ENCODE data around the gene CCM2. TPM values are rescaled to one million over a fixed set of nuclear protein-coding genes. Genes with fewer than 3 reads are reported as not detected.
"Not testable (repeated sequence)": the region's sequence is repeated elsewhere in the genome, so short reads cannot be mapped to it uniquely, and the experiment has no call there.

The CCM2 gene
- total RNA-seq, 2 donors from 2014 or later, result 94.2 to 109 TPM

GRCh38 chr7:44987996-44988395, 12.0 kb upstream of the CCM2 start:
- H3K36me3 Mint-ChIP-seq (ENCODE audit: insufficient read depth in 2 of 2), result peaks cover 36 to 37% of the 10 kb centered on the region in 2 donors
- DNase-seq, result peak in 1 of 2 donors; percentile 14
- H3K9me3 Mint-ChIP-seq, result no peaks in the 10 kb centered on the region
- H3K27me3 Mint-ChIP-seq (ENCODE audit: low read depth), result no peaks in the 10 kb centered on the region
- no peak for ATAC-seq (replicated peaks in 1 of 2)
- H3K4me1 Mint-ChIP-seq (ENCODE audit: low read depth), result peaks cover 67% of the 10 kb centered on the region
- no peak overlapping the region for H3K27ac Mint-ChIP-seq
- peak overlapping the region; percentile 85 to 100 for H3K4me3 Mint-ChIP-seq

- Mint-ChIP-seq H3K9me3 (no peaks in the 10 kb centered on the region), H3K36me3 (ENCODE audit: insufficient read depth in 2 of 2) (peaks cover 30 to 31% of the 10 kb centered on the region in 2 donors), H3K4me1 (ENCODE audit: low read depth) (peaks cover 60% of the 10 kb centered on the region), H3K4me3 (peak overlapping the region; percentile 38 to 66), H3K27ac (no peak overlapping the region), H3K27me3 (ENCODE audit: low read depth) (no peaks in the 10 kb centered on the region)
- ATAC-seq (replicated peaks in 1 of 2) (no peak), DNase-seq (peak in 1 of 2 donors; percentile 22)
Measured at GRCh38 chr7:44988701-44989100, 11.3 kb upstream of the CCM2 start.

DNA sequence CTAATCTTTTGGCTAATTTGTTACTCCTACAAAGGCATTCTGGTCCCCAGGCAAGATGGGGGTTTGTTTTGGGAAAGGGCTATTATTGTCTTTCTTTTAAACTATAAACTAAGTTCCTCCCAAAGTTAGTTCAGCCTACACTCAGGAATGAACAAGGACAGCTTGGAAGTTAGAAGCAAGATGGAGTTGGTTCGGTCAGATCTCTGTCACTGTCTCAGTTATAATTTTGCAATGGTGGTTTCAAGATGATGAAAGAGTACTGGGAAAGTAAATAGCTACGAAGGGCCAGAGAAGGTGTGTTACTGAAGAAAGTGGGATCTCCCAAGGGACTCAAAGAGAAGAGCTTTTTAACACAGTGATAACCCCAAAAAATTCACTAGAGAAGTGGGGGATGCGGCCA, 10.9 kb upstream of the CCM2 start:
- H3K27me3 Mint-ChIP-seq (ENCODE audit: low read depth), result no peaks in the 10 kb centered on the region
- H3K4me3 Mint-ChIP-seq, result no peak overlapping the region
- DNase-seq, result no peak
- H3K27ac Mint-ChIP-seq, result no peak overlapping the region
- peaks cover 25 to 27% of the 10 kb centered on the region in 2 donors for H3K36me3 Mint-ChIP-seq (ENCODE audit: insufficient read depth in 2 of 2)
- peaks cover 57% of the 10 kb centered on the region for H3K4me1 Mint-ChIP-seq (ENCODE audit: low read depth)
- ATAC-seq (replicated peaks in 1 of 2), result no peak
- no peaks in the 10 kb centered on the region for H3K9me3 Mint-ChIP-seq

DNA sequence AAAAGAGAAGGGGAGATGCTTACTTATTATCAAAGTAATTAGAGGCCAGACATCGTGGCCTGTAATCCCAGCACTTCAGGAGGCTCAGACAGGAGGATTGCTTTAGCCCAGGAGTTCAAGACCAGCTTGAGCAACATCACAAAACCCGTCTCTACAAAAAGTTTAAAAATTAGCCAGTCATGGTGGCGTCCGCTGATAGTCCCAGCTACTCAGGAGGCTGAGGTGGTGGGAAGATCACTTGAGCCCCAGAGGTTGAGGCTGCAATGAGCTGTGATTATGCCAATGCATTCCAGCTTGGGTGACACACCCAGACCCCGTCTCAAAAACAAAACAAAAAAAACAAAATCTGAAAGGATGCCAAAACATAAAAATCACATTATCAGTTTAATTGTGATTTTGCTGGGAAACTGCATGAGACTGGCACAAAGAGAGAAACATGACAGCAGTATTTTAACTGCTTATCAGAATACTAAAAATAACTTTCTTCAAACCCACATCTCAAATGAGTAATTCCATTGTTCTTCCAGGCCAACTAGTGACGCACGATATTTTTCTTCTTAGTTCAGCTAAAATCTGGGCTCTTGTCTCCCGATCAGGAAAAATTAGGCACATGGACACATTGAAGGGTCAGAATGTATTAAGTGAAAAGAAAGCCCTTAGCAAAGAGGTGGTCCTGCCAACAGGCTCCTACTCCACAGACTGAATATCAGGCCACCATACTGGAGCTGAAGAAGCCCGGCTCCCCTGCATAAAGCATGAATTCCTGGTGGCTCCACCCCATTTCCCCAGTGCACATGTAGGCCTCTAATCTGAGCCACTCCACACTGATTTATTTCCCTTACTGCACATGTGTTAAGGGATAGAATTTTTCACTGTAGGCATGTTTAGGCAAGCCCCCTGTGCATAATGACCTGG, 9.6 kb upstream of the CCM2 start:
- Mint-ChIP-seq H3K27ac (no peak overlapping the region), H3K4me3 (no peak overlapping the region), H3K36me3 (ENCODE audit: insufficient read depth in 2 of 2) (peaks cover 13 to 15% of the 10 kb centered on the region in 2 donors), H3K4me1 (ENCODE audit: low read depth) (peaks cover 58% of the 10 kb centered on the region), H3K9me3 (no peaks in the 10 kb centered on the region), H3K27me3 (ENCODE audit: low read depth) (no peaks in the 10 kb centered on the region)
- ATAC-seq (replicated peaks in 1 of 2), result no peak
- no peak for DNase-seq

DNA sequence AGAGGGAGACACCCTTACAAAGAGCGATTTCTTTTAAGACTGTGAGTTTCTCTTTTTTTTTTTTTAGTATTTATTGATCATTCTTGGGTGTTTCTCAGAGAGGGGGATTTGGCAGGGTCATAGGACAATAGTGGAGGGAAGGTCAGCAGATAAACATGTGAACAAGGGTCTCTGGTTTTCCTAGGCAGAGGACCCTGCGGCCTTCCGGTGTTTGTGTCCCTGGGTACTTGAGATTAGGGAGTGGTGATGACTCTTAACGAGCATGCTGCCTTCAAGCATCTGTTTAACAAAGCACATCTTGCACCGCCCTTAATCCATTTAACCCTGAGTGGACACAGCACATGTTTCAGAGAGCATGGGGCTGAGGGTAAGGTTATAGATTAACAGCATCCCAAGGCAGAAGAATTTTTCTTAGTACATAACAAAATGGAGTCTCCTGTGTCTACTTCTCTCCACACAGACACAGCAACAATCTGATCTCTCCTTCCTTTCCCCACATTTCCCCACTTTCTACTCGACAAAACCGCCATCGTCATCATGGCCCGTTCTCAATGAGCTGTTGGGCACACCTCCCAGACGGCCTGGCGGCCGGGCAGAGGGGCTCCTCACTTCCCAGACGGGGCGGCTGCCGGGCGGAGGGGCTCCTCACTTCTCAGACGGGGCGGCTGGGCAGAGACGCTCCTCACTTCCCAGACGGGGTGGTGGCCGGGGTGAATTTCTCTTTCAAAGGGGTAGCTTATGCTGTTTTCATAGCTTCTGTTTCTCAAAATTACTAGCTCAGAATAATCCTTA, 7.8 kb upstream of the CCM2 start:
- DNase-seq; H3K27me3 Mint-ChIP-seq (ENCODE audit: low read depth); H3K36me3 Mint-ChIP-seq (ENCODE audit: insufficient read depth in 2 of 2); H3K4me3 Mint-ChIP-seq; H3K9me3 Mint-ChIP-seq; ATAC-seq (replicated peaks in 1 of 2); H3K27ac Mint-ChIP-seq: not testable (repeated sequence)
- H3K4me1 Mint-ChIP-seq (ENCODE audit: low read depth), result peaks cover 68% of the 10 kb centered on the region

GRCh38 chr7:44994877-44995554, 5.0 kb upstream of the CCM2 start:
- Mint-ChIP-seq H3K27ac (peak overlapping the region; percentile 96), H3K27me3 (ENCODE audit: low read depth) (no peaks in the 10 kb centered on the region), H3K9me3 (no peaks in the 10 kb centered on the region), H3K4me3 (peak overlapping the region; percentile 75 to 88), H3K4me1 (ENCODE audit: low read depth) (peaks cover 51% of the 10 kb centered on the region), H3K36me3 (ENCODE audit: insufficient read depth in 2 of 2) (no peaks in the 10 kb centered on the region)
- ATAC-seq (replicated peaks in 1 of 2) (no peak), DNase-seq (no peak)

GRCh38 chr7:44995555-44996493, 4.2 kb upstream of the CCM2 start:
- Mint-ChIP-seq H3K4me1 (ENCODE audit: low read depth) (peaks cover 44% of the 10 kb centered on the region), H3K4me3 (peak overlapping the region; percentile 75 to 88), H3K27ac (peak overlapping the region; percentile 96), H3K27me3 (ENCODE audit: low read depth) (no peaks in the 10 kb centered on the region), H3K9me3 (no peaks in the 10 kb centered on the region), H3K36me3 (ENCODE audit: insufficient read depth in 2 of 2) (no peaks in the 10 kb centered on the region)
- DNase-seq, result no peak
- ATAC-seq (replicated peaks in 1 of 2), result no peak

DNA sequence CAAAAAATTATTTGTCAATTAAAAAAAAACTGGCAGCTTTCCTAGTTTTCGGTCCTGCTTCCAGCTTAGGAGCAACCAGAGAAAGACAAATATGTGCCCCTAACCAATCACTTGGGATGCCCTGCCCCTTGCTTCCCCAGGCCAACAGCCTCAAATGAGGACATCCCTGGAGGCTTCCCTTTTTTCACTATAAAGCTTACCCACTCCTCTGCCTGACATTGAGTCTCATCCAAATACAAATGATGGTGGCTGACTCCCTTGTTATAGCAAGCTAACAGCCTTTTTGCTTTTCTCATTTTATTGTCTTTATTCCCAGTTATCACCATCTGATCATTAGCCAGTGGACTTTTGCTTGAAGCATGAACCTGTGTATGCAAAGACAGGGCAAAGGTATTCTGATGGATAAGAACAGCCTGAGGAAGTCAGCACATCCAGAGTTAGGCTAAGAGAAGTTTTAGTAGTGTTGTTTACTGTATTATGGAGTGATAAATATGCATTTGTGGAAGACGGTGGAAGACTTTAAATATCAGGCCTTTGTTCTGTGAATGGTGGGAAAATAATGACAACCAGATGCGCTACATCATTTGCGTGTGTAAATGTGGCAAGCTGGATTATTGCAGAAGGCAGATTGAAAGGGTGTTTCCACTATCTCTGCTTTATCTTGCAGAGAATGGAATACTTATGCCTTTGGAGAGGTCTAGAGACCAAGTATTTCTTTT, 1.7 kb upstream of the CCM2 start:
- H3K27me3 Mint-ChIP-seq (ENCODE audit: low read depth), result no peaks in the 10 kb centered on the region
- H3K4me1 Mint-ChIP-seq (ENCODE audit: low read depth), result peaks cover 57% of the 10 kb centered on the region
- ATAC-seq (replicated peaks in 1 of 2), result no peak

DNA sequence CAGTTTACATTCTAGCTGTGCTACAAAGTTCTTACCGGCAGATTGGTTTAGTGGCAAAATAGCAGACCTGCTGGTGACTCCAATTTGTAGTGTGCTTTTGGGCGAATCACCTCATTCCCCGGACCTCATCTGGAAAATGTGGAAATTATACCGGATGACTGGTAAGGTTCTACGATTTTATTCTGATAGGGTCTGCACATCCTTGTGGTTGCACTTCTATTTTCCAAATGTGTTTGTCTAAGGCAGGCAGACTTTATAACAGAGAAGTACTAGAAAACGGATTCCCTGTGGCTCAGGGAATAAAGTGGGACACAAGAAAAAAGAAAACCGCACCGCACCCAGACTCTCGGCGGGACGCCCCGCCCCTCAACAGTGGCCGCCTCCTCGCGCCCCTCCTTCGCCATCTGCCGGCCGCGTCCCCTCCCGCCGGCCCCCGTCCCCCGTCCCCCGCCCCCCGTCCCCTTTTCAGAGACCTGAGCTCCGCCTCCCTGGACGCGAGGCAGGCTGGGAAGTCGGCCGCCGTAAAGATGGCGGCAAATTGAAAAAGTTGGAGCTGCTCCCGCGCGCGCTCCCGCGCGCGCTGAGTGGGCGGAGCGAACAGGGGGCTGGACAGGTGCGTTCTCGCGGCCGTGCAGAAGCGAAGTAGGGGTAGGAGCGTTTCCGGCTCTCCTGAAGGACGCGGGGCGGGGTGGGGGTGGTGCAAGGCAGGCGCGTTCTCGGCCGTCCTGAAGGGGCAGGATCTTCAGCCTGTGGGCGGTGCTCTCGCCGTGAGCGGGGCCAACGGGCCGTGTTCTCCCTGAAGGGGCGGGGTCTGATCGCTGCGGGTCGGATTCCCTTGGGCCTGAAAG, 532 bp upstream of the CCM2 start:
- H3K27ac Mint-ChIP-seq, result peak overlapping the region; percentile 45
- peaks cover 7 to 9% of the 10 kb centered on the region in 2 donors for H3K36me3 Mint-ChIP-seq (ENCODE audit: insufficient read depth in 2 of 2)
- ATAC-seq (replicated peaks in 1 of 2) (peak; percentile 91 to 92), DNase-seq (peak; percentile 100)
- peaks cover 61% of the 10 kb centered on the region for H3K4me1 Mint-ChIP-seq (ENCODE audit: low read depth)
- H3K9me3 Mint-ChIP-seq, result no peaks in the 10 kb centered on the region
- no peaks in the 10 kb centered on the region for H3K27me3 Mint-ChIP-seq (ENCODE audit: low read depth)
- H3K4me3 Mint-ChIP-seq, result peak overlapping the region; percentile 70 to 86

More for the DNA sequence above, 1.7 kb upstream of the CCM2 start:
- Mint-ChIP-seq H3K27ac (peak overlapping the region; percentile 14), H3K4me3 (peak overlapping the region; percentile 70 to 86), H3K9me3 (no peaks in the 10 kb centered on the region), H3K36me3 (ENCODE audit: insufficient read depth in 2 of 2) (peaks cover 7% of the 10 kb centered on the region in 2 donors)
- DNase-seq, result no peak

GRCh38 chr7:45001138-45001694, 1.2 kb downstream of the CCM2 start:
- peaks cover 61% of the 10 kb centered on the region for H3K4me1 Mint-ChIP-seq (ENCODE audit: low read depth)
- H3K27ac Mint-ChIP-seq, result peak overlapping the region; percentile 89
- H3K9me3 Mint-ChIP-seq, result no peaks in the 10 kb centered on the region
- no peaks in the 10 kb centered on the region for H3K27me3 Mint-ChIP-seq (ENCODE audit: low read depth)
- ATAC-seq (replicated peaks in 1 of 2), result peak; percentile 26 to 35
- H3K36me3 Mint-ChIP-seq (ENCODE audit: insufficient read depth in 2 of 2), result peaks cover 7 to 14% of the 10 kb centered on the region in 2 donors
- peak; percentile 63 to 70 for DNase-seq
- H3K4me3 Mint-ChIP-seq, result peak overlapping the region; percentile 86 to 90

DNA sequence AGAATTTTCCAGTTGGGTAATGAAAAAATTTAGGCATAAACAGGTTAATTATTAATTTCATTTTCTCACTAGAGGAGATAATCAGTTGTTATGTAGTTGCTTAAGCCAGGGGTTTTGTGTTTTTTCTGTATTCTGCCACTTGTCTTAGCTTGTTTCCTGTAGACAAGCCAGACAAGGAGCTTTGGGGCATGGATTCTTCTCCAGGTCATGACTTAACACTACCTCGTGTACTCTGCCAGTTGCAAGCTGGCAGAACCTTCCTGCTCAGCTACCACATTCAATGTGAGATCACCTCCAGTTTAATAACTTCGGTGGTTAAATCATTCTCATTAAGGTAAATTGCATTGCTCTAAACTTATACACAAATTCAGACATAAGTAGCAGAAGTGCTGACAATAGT, 1.8 kb downstream of the CCM2 start:
- H3K4me1 Mint-ChIP-seq (ENCODE audit: low read depth), result peaks cover 61% of the 10 kb centered on the region
- H3K27me3 Mint-ChIP-seq (ENCODE audit: low read depth), result no peaks in the 10 kb centered on the region

More for the DNA sequence above, 1.8 kb downstream of the CCM2 start:
- H3K9me3 Mint-ChIP-seq, result no peaks in the 10 kb centered on the region
- peak overlapping the region; percentile 86 to 90 for H3K4me3 Mint-ChIP-seq
- no peak for DNase-seq
- H3K27ac Mint-ChIP-seq, result peak overlapping the region; percentile 89
- no peak for ATAC-seq (replicated peaks in 1 of 2)
- H3K36me3 Mint-ChIP-seq (ENCODE audit: insufficient read depth in 2 of 2), result peaks cover 7 to 14% of the 10 kb centered on the region in 2 donors

Measured in activated T-cell treated with anti-CD3 and anti-CD28 coated beads, Interleukin-2, amount 50 U/mL, for 72 hours (primary cell).